Keratinocyte (primary cell): ENCODE measurements around the gene TEX51. TPM values are rescaled to one million over a fixed set of nuclear protein-coding genes. Genes with fewer than 3 reads are reported as not detected.

Experiments used
- DNase-seq: peaks from one replicate; pipeline ENCODE4 v3.0.0-alpha.2; 2011; ENCODE audit warnings: low read depth, missing footprints, low spot score
- FAIRE-seq: peaks from 2 replicates; lab custom pipeline; 2011; peaks lifted over from hg19 to GRCh38; lab: Jason Lieb, UNC
- H2AFZ ChIP-seq: 2 replicates; pipeline ENCODE4 v1.6.0; 2012; ENCODE audit warnings: low read length, control low read depth, inconsistent platforms; ENCODE audit not compliant: control insufficient read depth
- H3K27ac ChIP-seq: 2 replicates; pipeline ENCODE4 v1.5.1; 2011; ENCODE audit warnings: low read length; ENCODE audit not compliant: control insufficient read depth, insufficient read depth
- H3K27me3 ChIP-seq: 3 replicates; pipeline ENCODE4 v1.6.0; 2011; ENCODE audit warnings: low read length; ENCODE audit not compliant: control insufficient read depth, insufficient read depth; ENCODE audit errors: extremely low read depth
- H3K36me3 ChIP-seq, 2 experiments: 2 replicates in 1 of 2; 3 replicates in 1 of 2; pipeline ENCODE4 v1.5.1; 2011; ENCODE audit warnings: low read length in 2 of 2, mild to moderate bottlenecking in 1 of 2; ENCODE audit not compliant: control insufficient read depth in 2 of 2, insufficient read depth in 2 of 2; ENCODE audit errors: extremely low read depth in 1 of 2
- H3K4me1 ChIP-seq: 3 replicates; pipeline ENCODE4 v1.5.1; 2011; ENCODE audit warnings: low read length; ENCODE audit not compliant: control insufficient read depth, insufficient read depth; ENCODE audit errors: extremely low read depth
- H3K4me2 ChIP-seq: 3 replicates; pipeline ENCODE4 v1.6.0; 2011; ENCODE audit warnings: low read depth, low read length; ENCODE audit not compliant: control insufficient read depth, insufficient read depth; ENCODE audit errors: extremely low read depth
- H3K4me3 ChIP-seq, 3 experiments: fragments of 200-600 bp in 1 of 3; sonication (generic) in 1 of 3; 2 replicates in 2 of 3; 3 replicates in 1 of 3; pipeline ENCODE4 v1.5.1; 2011 to 2016; ENCODE audit warnings: low read length in 3 of 3, mild to moderate bottlenecking in 3 of 3, control low read depth in 2 of 3, inconsistent platforms in 1 of 3, low read depth in 1 of 3, mixed read lengths in 1 of 3, mixed run types in 1 of 3, moderate library complexity in 1 of 3; ENCODE audit not compliant: control insufficient read depth in 2 of 3, insufficient read depth in 2 of 3; ENCODE audit errors: extremely low read depth in 1 of 3
- H3K79me2 ChIP-seq: 2 replicates; pipeline ENCODE4 v1.6.0; 2012; ENCODE audit warnings: low read length; ENCODE audit not compliant: control insufficient read depth, insufficient read depth
- H3K9ac ChIP-seq: 3 replicates; pipeline ENCODE4 v1.6.0; 2011; ENCODE audit warnings: low read length; ENCODE audit not compliant: control insufficient read depth, insufficient read depth; ENCODE audit errors: extremely low read depth
- H3K9me1 ChIP-seq: 3 replicates; pipeline ENCODE4 v1.6.0; 2011; ENCODE audit warnings: low read length; ENCODE audit not compliant: control insufficient read depth, insufficient read depth; ENCODE audit errors: extremely low read depth
- H3K9me3 ChIP-seq: 2 replicates; pipeline ENCODE4 v1.5.1; 2012; ENCODE audit warnings: low read depth, low read length; ENCODE audit not compliant: control insufficient read depth
- H4K20me1 ChIP-seq: 3 replicates; pipeline ENCODE4 v1.6.0; 2011; ENCODE audit warnings: low read length; ENCODE audit not compliant: control insufficient read depth, insufficient read depth; ENCODE audit errors: extremely low read depth
- EZH2 ChIP-seq: IDR thresholded peaks from one replicate; pipeline ENCODE4 v1.6.1; 2012; ENCODE audit warnings: inconsistent platforms, mild to moderate bottlenecking, low read length, moderate library complexity
- dilution Hi-C: fragments of 300-500 bp; cut with MboI; formaldehyde crosslinking; loops from one replicate; pipeline ENCODE4 v1.7.0; 2020; ENCODE audit warnings: low sequenced_read_pairs; ENCODE audit not compliant: extremely low pct_ligation_motif_present
- polyA plus RNA-seq, 5 experiments: library from polyadenylated mRNA; depleted of rRNA in 3 of 5; stranded (reverse) in 3 of 5; stranded (forward) in 1 of 5; unstranded in 1 of 5; fragments of >200 nt; gene quantifications; 1 replicate in 1 of 5; 2 replicates in 3 of 5; 3 replicates in 1 of 5; pipeline versions ENCODE4 v1.2.1 to v1.2.3, GENCODE V29; 2011 to 2012; ENCODE audit warnings: missing spikeins in 2 of 5, low read depth in 1 of 5, low replicate concordance in 1 of 5
- TF ChIP-seq, protein P1 (sequence below), 3 experiments: IDR thresholded peaks in 1 of 3; conservative IDR thresholded peaks in 1 of 3; optimal IDR thresholded peaks in 1 of 3; 2 replicates in 2 of 3; 3 replicates in 1 of 3; pipeline versions ENCODE3 to v1.5.1; 2011; ENCODE audit warnings: low read length in 3 of 3, mild to moderate bottlenecking in 3 of 3, moderate library complexity in 2 of 3, control low read depth in 1 of 3, inconsistent platforms in 1 of 3; ENCODE audit not compliant: insufficient read depth in 2 of 3; ENCODE audit errors: extremely low read depth in 1 of 3

The TEX51 gene
- polyA plus RNA-seq, 1 donor (not counting 4 experiments of a cell fraction or from before 2014, with no cell fraction given), result not detected

DNA sequence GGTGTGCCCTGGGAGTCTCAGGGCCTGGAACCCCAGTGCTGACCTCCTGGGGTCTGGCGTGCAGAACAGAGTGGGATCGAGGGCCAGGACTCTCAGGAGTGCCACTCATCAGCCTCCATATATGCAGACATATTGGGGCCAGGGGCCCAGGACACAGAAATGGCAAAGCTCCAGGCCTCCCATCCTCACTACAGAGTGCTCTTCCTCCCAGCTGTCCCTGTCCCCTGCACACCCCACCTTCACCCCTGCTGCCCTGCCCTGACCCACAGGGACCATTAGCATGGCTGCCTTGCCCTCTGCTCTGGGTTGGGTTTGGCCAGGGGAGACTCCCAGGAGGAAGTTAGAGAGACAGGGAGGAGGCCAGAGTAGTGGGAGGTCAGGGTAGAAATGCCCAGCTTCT, 2.8 kb downstream of the TEX51 start:
- dilution Hi-C loops, result no loop called here

DNA sequence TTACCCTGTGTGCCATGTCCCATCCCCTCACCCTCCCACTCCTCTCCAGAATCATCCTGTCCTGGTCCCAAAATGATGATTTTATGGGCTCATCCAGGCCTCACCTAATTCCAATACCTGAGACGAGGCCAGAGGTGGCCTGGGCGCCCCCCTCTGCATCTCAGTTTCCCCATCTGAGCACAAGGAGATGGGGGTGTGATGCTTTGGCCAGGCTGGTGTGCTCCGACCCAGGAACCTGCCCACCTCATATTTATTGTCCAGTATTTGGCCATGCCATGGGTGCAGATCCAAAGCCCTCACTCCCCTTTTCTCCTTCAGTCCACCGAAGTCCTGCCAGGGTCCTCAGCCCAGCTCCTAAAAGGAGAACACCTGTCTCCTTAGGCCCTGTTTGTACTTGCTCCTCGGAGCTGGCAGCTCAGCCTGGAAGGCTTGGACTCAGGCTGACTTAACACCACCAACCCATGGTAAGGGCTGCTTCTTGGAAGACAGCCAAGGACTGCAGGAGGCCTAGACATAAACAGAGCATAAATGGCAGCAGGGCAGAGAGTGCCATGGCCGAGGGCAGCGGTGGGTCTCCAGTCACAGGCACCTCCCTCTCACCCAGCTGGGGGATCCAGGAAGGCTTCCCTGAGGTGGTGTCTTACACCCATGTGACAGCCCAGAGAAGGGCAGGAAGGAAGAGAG, 3.6 kb downstream of the TEX51 start:
- Histone ChIP-seq H3K9me3 (peaks cover 5% of the 10 kb centered on the region), H3K36me3 (no peaks in the 10 kb centered on the region), H3K4me1 (no peaks in the 10 kb centered on the region), H3K4me2 (no peak overlapping the region), H3K27ac (no peak overlapping the region), H4K20me1 (no peaks in the 10 kb centered on the region), H3K9me1 (no peaks in the 10 kb centered on the region), H3K9ac (no peak overlapping the region), H3K79me2 (no peaks in the 10 kb centered on the region), H3K4me3 (no peak overlapping the region), H2AFZ (no peak overlapping the region), H3K27me3 (no peaks in the 10 kb centered on the region)
- no peak for DNase-seq
- TF ChIP-seq, protein P1, sequence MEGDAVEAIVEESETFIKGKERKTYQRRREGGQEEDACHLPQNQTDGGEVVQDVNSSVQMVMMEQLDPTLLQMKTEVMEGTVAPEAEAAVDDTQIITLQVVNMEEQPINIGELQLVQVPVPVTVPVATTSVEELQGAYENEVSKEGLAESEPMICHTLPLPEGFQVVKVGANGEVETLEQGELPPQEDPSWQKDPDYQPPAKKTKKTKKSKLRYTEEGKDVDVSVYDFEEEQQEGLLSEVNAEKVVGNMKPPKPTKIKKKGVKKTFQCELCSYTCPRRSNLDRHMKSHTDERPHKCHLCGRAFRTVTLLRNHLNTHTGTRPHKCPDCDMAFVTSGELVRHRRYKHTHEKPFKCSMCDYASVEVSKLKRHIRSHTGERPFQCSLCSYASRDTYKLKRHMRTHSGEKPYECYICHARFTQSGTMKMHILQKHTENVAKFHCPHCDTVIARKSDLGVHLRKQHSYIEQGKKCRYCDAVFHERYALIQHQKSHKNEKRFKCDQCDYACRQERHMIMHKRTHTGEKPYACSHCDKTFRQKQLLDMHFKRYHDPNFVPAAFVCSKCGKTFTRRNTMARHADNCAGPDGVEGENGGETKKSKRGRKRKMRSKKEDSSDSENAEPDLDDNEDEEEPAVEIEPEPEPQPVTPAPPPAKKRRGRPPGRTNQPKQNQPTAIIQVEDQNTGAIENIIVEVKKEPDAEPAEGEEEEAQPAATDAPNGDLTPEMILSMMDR (optimal IDR thresholded peaks at IDR 0.05 in 1 of 3, IDR thresholded peaks at IDR 0.05 in 1 of 3, conservative IDR thresholded peaks at IDR 0.05 in 1 of 3; ENCODE audit: extremely low read depth in 1 of 3, insufficient read depth in 2 of 3, low read length in 3 of 3), result no peak
- no peak for TF ChIP-seq EZH2
- dilution Hi-C loops, result no loop called here
- FAIRE-seq, result no peak

More for the DNA sequence above, 2.8 kb downstream of the TEX51 start:
- H3K4me1 ChIP-seq, result no peaks in the 10 kb centered on the region
- no peak overlapping the region for H2AFZ ChIP-seq
- no peaks in the 10 kb centered on the region for H3K36me3 ChIP-seq
- no peaks in the 10 kb centered on the region for H3K9me1 ChIP-seq
- H3K9ac ChIP-seq, result no peak overlapping the region
- H4K20me1 ChIP-seq, result no peaks in the 10 kb centered on the region
- TF ChIP-seq, protein P1 (optimal IDR thresholded peaks at IDR 0.05 in 1 of 3, IDR thresholded peaks at IDR 0.05 in 1 of 3, conservative IDR thresholded peaks at IDR 0.05 in 1 of 3; ENCODE audit: extremely low read depth in 1 of 3, insufficient read depth in 2 of 3, low read length in 3 of 3), result no peak
- TF ChIP-seq EZH2, result no peak
- H3K27me3 ChIP-seq, result no peaks in the 10 kb centered on the region
- H3K4me2 ChIP-seq, result no peak overlapping the region
- H3K9me3 ChIP-seq, result peaks cover 5% of the 10 kb centered on the region
- no peak for FAIRE-seq
- no peak overlapping the region for H3K27ac ChIP-seq
- no peak for DNase-seq
- H3K79me2 ChIP-seq, result no peaks in the 10 kb centered on the region
- H3K4me3 ChIP-seq, result no peak overlapping the region
